B cell (primary cell): ENCODE results near the gene ZNF587.

Experiments
- CTCF ChIP-seq: fragments of 200-600 bp; IDR thresholded peaks from one replicate; pipeline ENCODE4 v1.8.0; 2022; ENCODE audit warnings: antibody characterized with exemption, mild to moderate bottlenecking
- EZH2 ChIP-seq: IDR thresholded peaks from 2 replicates; pipeline ENCODE4 v1.6.1; 2012; ENCODE audit warnings: borderline replicate concordance, low read depth, mild to moderate bottlenecking, moderate library complexity, low read length; ENCODE audit not compliant: insufficient read depth, poor library complexity, severe bottlenecking

GRCh38 chr19:57818378-57818777 is 31.3 kb upstream of the ZNF587 start:
- TF ChIP-seq CTCF = no peak
- no peak for TF ChIP-seq EZH2
